GM18858 (cell line): ENCODE results near the gene NFKBIE.
"Not testable (repeated sequence)": the region's sequence is repeated elsewhere in the genome, so short reads cannot be mapped to it uniquely, and the experiment has no call there.

Experiments
- ATAC-seq: cut with Tn5 transposase; IDR thresholded peaks from one replicate; pipeline ENCODE4 v1.9.1; 2021; ENCODE audit not compliant: unreplicated experiment

Gene NFKBIE

GRCh38 chr6:44245912-44246662 is 19.3 kb downstream of the NFKBIE start:
- peak; percentile 32 for ATAC-seq

GRCh38 chr6:44245391-44245911 is 19.9 kb downstream of the NFKBIE start:
- no peak for ATAC-seq

GRCh38 chr6:44243345-44243744 is 22.0 kb downstream of the NFKBIE start:
- ATAC-seq = no peak

- no peak for ATAC-seq
Observed at GRCh38 chr6:44238687-44239350, 26.5 kb downstream of the NFKBIE start.

GRCh38 chr6:44237813-44238433 is 27.4 kb downstream of the NFKBIE start:
- ATAC-seq = peak; percentile 55

- no peak for ATAC-seq
Observed at GRCh38 chr6:44237021-44237812, 28.1 kb downstream of the NFKBIE start.

GRCh38 chr6:44235891-44236516 is 29.3 kb downstream of the NFKBIE start:
- no peak for ATAC-seq

GRCh38 chr6:44235269-44235668 is 30.1 kb downstream of the NFKBIE start:
- no peak for ATAC-seq

- ATAC-seq = no peak
Observed at GRCh38 chr6:44234101-44235025, 31.0 kb downstream of the NFKBIE start.

- no peak for ATAC-seq
Observed at GRCh38 chr6:44233567-44234100, 31.7 kb downstream of the NFKBIE start.

GRCh38 chr6:44232676-44233566 is 32.4 kb downstream of the NFKBIE start:
- no peak for ATAC-seq

- not testable (repeated sequence) for ATAC-seq
Observed at GRCh38 chr6:44231426-44231825, 33.9 kb downstream of the NFKBIE start.

- ATAC-seq = no peak
Observed at GRCh38 chr6:44230034-44230675, 35.2 kb downstream of the NFKBIE start.

GRCh38 chr6:44229376-44230033 is 35.8 kb downstream of the NFKBIE start:
- ATAC-seq = no peak

- ATAC-seq = no peak
Observed at GRCh38 chr6:44228836-44229235, 36.5 kb downstream of the NFKBIE start.

- no peak for ATAC-seq
Observed at GRCh38 chr6:44228433-44228832, 36.9 kb downstream of the NFKBIE start.

- ATAC-seq = no peak
Observed at GRCh38 chr6:44228031-44228430, 37.3 kb downstream of the NFKBIE start.
